Endothelial cell of umbilical vein (primary cell): Measurements from ENCODE around the gene RRP36. TPM values are rescaled to one million over a fixed set of nuclear protein-coding genes. Genes with fewer than 3 reads are reported as not detected.

ENCODE experiments used
- BruUV-seq: library from RNA; stranded (reverse); fragments of 400-500 nt; replicated peaks from 2 replicates; lab custom pipeline; 2021; lab: Mats Ljungman, UMichigan
- CTCF ChIA-PET: fragments of 300-600, 350-600 bp; sonication (Branson Sonifier 250); formaldehyde crosslinking; loops from one replicate; lab custom pipeline; 2021; ENCODE audit warnings: antibody characterized with exemption, inconsistent platforms; lab: Charles Lee
- POLR2A ChIA-PET: fragments of 300-600, 350-600 bp; sonication (Branson Sonifier 250); formaldehyde crosslinking; loops from one replicate; lab custom pipeline; 2021; ENCODE audit warnings: antibody characterized with exemption, inconsistent platforms; lab: Charles Lee
- DNase-seq: peaks from one replicate; pipeline ENCODE4 v3.0.0-alpha.2; 2011; ENCODE audit warnings: low read depth, low spot score
- FAIRE-seq: peaks from 2 replicates; lab custom pipeline; 2011; peaks lifted over from hg19 to GRCh38; lab: Jason Lieb, UNC
- H2AFZ ChIP-seq: 2 replicates; pipeline ENCODE4 v1.6.0; 2012; ENCODE audit warnings: low read depth, low read length, control low read depth, inconsistent platforms
- H3K27ac ChIP-seq: 2 replicates; pipeline ENCODE4 v1.5.1; 2011; ENCODE audit warnings: low read depth, mild to moderate bottlenecking, control low read depth, low read length, moderate library complexity; ENCODE audit not compliant: insufficient read depth
- H3K27me3 ChIP-seq, 2 experiments: 2 replicates each; pipeline versions ENCODE4 v1.6.0 to v1.6.1; 2011; ENCODE audit warnings: low read length in 2 of 2, mixed read lengths in 1 of 2; ENCODE audit not compliant: control insufficient read depth in 2 of 2, insufficient read depth in 2 of 2
- H3K36me3 ChIP-seq, 2 experiments: 2 replicates in 1 of 2; 3 replicates in 1 of 2; pipeline ENCODE4 v1.5.1; 2011; ENCODE audit warnings: low read length in 2 of 2, mild to moderate bottlenecking in 1 of 2, moderate library complexity in 1 of 2; ENCODE audit not compliant: control insufficient read depth in 2 of 2, insufficient read depth in 2 of 2; ENCODE audit errors: extremely low read depth in 1 of 2
- H3K4me1 ChIP-seq: 3 replicates; pipeline ENCODE4 v1.5.1; 2011; ENCODE audit warnings: mild to moderate bottlenecking, low read length; ENCODE audit not compliant: control insufficient read depth, insufficient read depth; ENCODE audit errors: extremely low read depth
- H3K4me2 ChIP-seq: 2 replicates; pipeline ENCODE4 v1.6.1; 2011; ENCODE audit warnings: low read length, control low read depth, mixed read lengths; ENCODE audit not compliant: insufficient read depth
- H3K4me3 ChIP-seq, 3 experiments: fragments of 200-600 bp in 1 of 3; sonication (generic), shearing (Covaris generic) in 1 of 3; replicated peaks in 1 of 3; 2 replicates each; pipeline ENCODE4 v1.5.1; 2011 to 2016; ENCODE audit warnings: control low read depth in 3 of 3, low read length in 3 of 3, mild to moderate bottlenecking in 2 of 3, inconsistent platforms in 1 of 3, low read depth in 1 of 3, moderate library complexity in 1 of 3; ENCODE audit not compliant: insufficient read depth in 1 of 3
- H3K79me2 ChIP-seq: 2 replicates; pipeline ENCODE4 v1.6.0; 2012; ENCODE audit warnings: low read length, inconsistent platforms; ENCODE audit not compliant: control insufficient read depth, insufficient read depth
- H3K9ac ChIP-seq: replicated peaks from 2 replicates; pipeline ENCODE3; 2011; ENCODE audit warnings: low read length, control low read depth; ENCODE audit not compliant: insufficient read depth; ENCODE audit errors: extremely low read depth
- H3K9me1 ChIP-seq: replicated peaks from 3 replicates; pipeline ENCODE4 v1.6.0; 2011; ENCODE audit warnings: mild to moderate bottlenecking, low read length; ENCODE audit not compliant: control insufficient read depth, insufficient read depth; ENCODE audit errors: extremely low read depth
- H3K9me3 ChIP-seq: replicated peaks from 2 replicates; pipeline ENCODE4 v1.5.1; 2012; ENCODE audit warnings: low read length, inconsistent platforms; ENCODE audit not compliant: control insufficient read depth, insufficient read depth
- H4K20me1 ChIP-seq: replicated peaks from 2 replicates; pipeline ENCODE3; 2011; ENCODE audit warnings: mild to moderate bottlenecking, low read length; ENCODE audit not compliant: control insufficient read depth, insufficient read depth; ENCODE audit errors: extremely low read depth
- CTCF ChIP-seq, 2 donors: IDR thresholded peaks; 1 replicate in 1 of 2; 2 replicates in 1 of 2; pipeline ENCODE4 v1.5.1; 2011; ENCODE audit warnings: low read length in 2 of 2, mild to moderate bottlenecking in 2 of 2, moderate library complexity in 2 of 2, control low read depth in 1 of 2, inconsistent platforms in 1 of 2, low read depth in 1 of 2; ENCODE audit not compliant: insufficient read depth in 1 of 2; ENCODE audit errors: extremely low read depth in 1 of 2
- EZH2 ChIP-seq: IDR thresholded peaks from 2 replicates; pipeline ENCODE4 v1.6.1; 2012; ENCODE audit warnings: borderline replicate concordance, low read depth, mild to moderate bottlenecking, moderate library complexity, low read length, inconsistent platforms; ENCODE audit not compliant: severe bottlenecking
- FOS ChIP-seq: IDR thresholded peaks from 2 replicates; pipeline ENCODE4 v1.6.1; 2011; ENCODE audit warnings: mild to moderate bottlenecking, low read length, moderate library complexity, borderline replicate concordance; ENCODE audit not compliant: insufficient read depth
- GATA2 ChIP-seq: IDR thresholded peaks from 2 replicates; pipeline ENCODE4 v1.7.0; 2011; ENCODE audit warnings: low read depth, mild to moderate bottlenecking, moderate library complexity, mixed read lengths, low read length; ENCODE audit not compliant: insufficient read length, insufficient read depth
- JUN ChIP-seq: IDR thresholded peaks from 2 replicates; pipeline ENCODE4 v1.6.1; 2011; ENCODE audit warnings: borderline replicate concordance, low read depth; ENCODE audit not compliant: insufficient read length, insufficient read depth
- MAX ChIP-seq: IDR thresholded peaks from 2 replicates; pipeline ENCODE4 v1.6.1; 2011; ENCODE audit not compliant: insufficient read depth, insufficient read length
- MYC ChIP-seq: IDR thresholded peaks from one replicate; pipeline ENCODE4 v1.6.1; 2011; ENCODE audit warnings: mild to moderate bottlenecking, low read depth, low read length
- POLR2A ChIP-seq: IDR thresholded peaks from 2 replicates; pipeline ENCODE4 v1.6.1; 2012; ENCODE audit warnings: low read depth, mild to moderate bottlenecking, control low read depth, low read length
- POLR2AphosphoS5 ChIP-seq: IDR thresholded peaks from 2 replicates; pipeline ENCODE4 v1.6.1; 2012; ENCODE audit warnings: low read depth, mild to moderate bottlenecking, control low read depth, low read length, moderate library complexity; ENCODE audit not compliant: insufficient read depth
- dilution Hi-C: fragments of 300-500 bp; cut with MboI; formaldehyde crosslinking; loops from one replicate; pipeline ENCODE4 v1.15.0; 2019; ENCODE audit warnings: low sequenced_read_pairs; ENCODE audit not compliant: extremely low pct_ligation_motif_present
- intact Hi-C: fragments of 100-400 bp; cut with micrococcal nuclease; formaldehyde crosslinking; loops from one replicate; pipeline ENCODE4 v1.10.0; 2022
- polyA plus RNA-seq, 4 experiments: library from polyadenylated mRNA; depleted of rRNA in 3 of 4; stranded (reverse) in 3 of 4; unstranded in 1 of 4; fragments of >200 nt; gene quantifications; 2 replicates each; pipeline versions ENCODE4 v1.2.1 to v1.2.3, GENCODE V29; 2011 to 2012; ENCODE audit warnings: missing spikeins in 1 of 4
- total RNA-seq: library from RNA; stranded (reverse); gene quantifications from 2 replicates; pipeline ENCODE4 v1.2.3, GENCODE V29; 2021

RRP36 gene
- total and polyA plus RNA-seq, 2 donors (not counting 3 experiments of a cell fraction or from before 2014, with no cell fraction given) = 40.2 to 103 TPM

DNA sequence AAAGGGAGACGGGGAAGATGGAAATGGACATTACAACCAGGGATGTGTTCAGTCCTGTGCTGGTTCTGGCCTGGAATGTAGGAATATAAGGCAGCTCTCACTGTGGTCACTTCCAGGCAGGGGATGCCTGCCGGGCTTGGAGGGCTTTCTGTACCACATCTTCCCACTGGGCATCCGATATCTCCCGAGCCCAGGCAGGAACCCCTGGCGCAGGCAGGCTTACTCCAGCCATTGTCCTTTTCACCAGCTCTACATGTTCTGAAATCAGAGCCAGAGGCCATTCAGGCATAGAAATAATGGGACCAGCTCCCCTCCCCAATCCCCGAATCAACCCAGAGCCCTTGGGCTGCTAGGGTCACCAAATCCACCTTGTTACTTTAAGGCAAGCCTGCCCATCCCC, 9.1 kb upstream of the RRP36 start:
- no peak for TF ChIP-seq EZH2
- no peak for TF ChIP-seq FOS
- TF ChIP-seq GATA2 = no peak
- TF ChIP-seq MAX = no peak
- TF ChIP-seq POLR2AphosphoS5 = no peak
- no peak for TF ChIP-seq MYC
- TF ChIP-seq POLR2A = no peak
- no peak for TF ChIP-seq CTCF (IDR thresholded peaks at IDR 0.05; ENCODE audit: extremely low read depth in 1 of 2, insufficient read depth in 1 of 2, low read depth in 1 of 2, low read length in 2 of 2)
- TF ChIP-seq JUN = no peak
- Histone ChIP-seq H3K36me3 (peaks cover 14 to 28% of the 10 kb centered on the region in 2 experiments), H3K9ac (no peak overlapping the region), H3K4me3 (no peak overlapping the region), H3K79me2 (peaks cover 34% of the 10 kb centered on the region), H3K9me3 (no peaks in the 10 kb centered on the region), H3K4me2 (peak overlapping the region; percentile 86), H2AFZ (no peak overlapping the region), H3K27ac (no peak overlapping the region), H4K20me1 (no peaks in the 10 kb centered on the region), H3K9me1 (no peaks in the 10 kb centered on the region), H3K27me3 (no peaks in the 10 kb centered on the region), H3K4me1 (peaks cover 17% of the 10 kb centered on the region)
- POLR2A ChIA-PET = interaction anchor here (1.0 kb wide), 1 partner anchor 28 kb away, joined by 3 read pairs; the partner anchor contains the start of gene PPP2R5D
- intact Hi-C loops (loop anchor here (5.0 kb wide), 1 partner anchor 50 kb away; the partner anchor contains the start of gene GNMT), dilution Hi-C loops (no loop called here)
- BruUV-seq = no TSS peak
- CTCF ChIA-PET = interaction anchor here (8.7 kb wide), 1 partner anchor 132 kb away, joined by 55 read pairs; no protein-coding TSS in a partner anchor
- DNase-seq = no peak
- FAIRE-seq = no peak
